Measurements from ENCODE around the gene LRCOL1. TPM values are rescaled to one million over a fixed set of nuclear protein-coding genes. Genes with fewer than 3 reads are reported as not detected.

LRCOL1 gene
- total and polyA plus RNA-seq, 2 of the 13 experiments (the other 11 are each of a cell fraction or from before 2014, with no cell fraction given) = not detected

GRCh38 chr12:132649226-132649945, 39.0 kb upstream of the LRCOL1 start (continued):
- TF ChIP-seq ARNT (IDR thresholded peaks at IDR 0.05) (no peak), PAWR (CRISPR knock-in tag; IDR thresholded peaks at IDR 0.05; ENCODE audit: borderline replicate concordance) (no peak)

GRCh38 chr12:132648616-132649225, 38.3 kb upstream of the LRCOL1 start:
- Histone ChIP-seq H3K4me2 (ENCODE audit: low read depth, low read length) (no peak overlapping the region), H3K4me3 (replicated peaks in 1 of 3; ENCODE audit: insufficient read depth in 1 of 3, low read depth in 2 of 3, low read length in 3 of 3) (no peak overlapping the region), H3K36me3 (replicated peaks in 1 of 2; ENCODE audit: control insufficient read depth in 1 of 2, insufficient read depth in 2 of 2, low read length in 2 of 2) (peaks cover 16 to 49% of the 10 kb centered on the region in 2 experiments; a peak in 4 of 5 replicates), H2AFZ (ENCODE audit: low read length) (no peak overlapping the region), H3K9me3 (ENCODE audit: low read length) (no peaks in the 10 kb centered on the region), H3K4me1 (ENCODE audit: insufficient read depth, low read length) (no peaks in the 10 kb centered on the region), H3K27ac (ENCODE audit: extremely low read length, insufficient read depth, low read length) (no peak overlapping the region), H4K20me1 (ENCODE audit: insufficient read depth, low read length) (no peaks in the 10 kb centered on the region), H3K27me3 (ENCODE audit: control insufficient read depth in 1 of 2, insufficient read depth in 2 of 2, low read length in 2 of 2) (no peaks in the 10 kb centered on the region), H3K79me2 (ENCODE audit: insufficient read depth, low read length) (no peaks in the 10 kb centered on the region), H3K9ac (ENCODE audit: insufficient read depth, low read depth, low read length) (no peak overlapping the region)
- in situ Hi-C loops (cut with HindIII; ENCODE audit: extremely low pct_ligation_motif_present, low pct_unique_long_range_greater_than_20kb) = no loop called here
- TF ChIP-seq ATF7 (IDR thresholded peaks at IDR 0.05) (no peak), ATF7 (CRISPR knock-in tag; IDR thresholded peaks at IDR 0.05) (no peak), ZNF263 (CRISPR knock-in tag; IDR thresholded peaks at IDR 0.05) (no peak), ARID2 (CRISPR knock-in tag; IDR thresholded peaks at IDR 0.05; ENCODE audit: borderline replicate concordance) (no peak), PCBP2 (optimal IDR thresholded peaks at IDR 0.05; ENCODE audit: low read depth, low read length, poor library complexity, severe bottlenecking) (no peak), NR0B2 (CRISPR knock-in tag; IDR thresholded peaks at IDR 0.05) (no peak), PRMT3 (CRISPR knock-in tag; IDR thresholded peaks at IDR 0.05; ENCODE audit: borderline replicate concordance, low read depth) (no peak), ARID5B (CRISPR knock-in tag; IDR thresholded peaks at IDR 0.05) (no peak), ZNF891 (CRISPR knock-in tag; IDR thresholded peaks at IDR 0.05) (no peak), HDAC1 (CRISPR knock-in tag; IDR thresholded peaks at IDR 0.05) (no peak)
- FAIRE-seq (no peak), ATAC-seq (peak; percentile 41; the same call in 2 of the 3 replicates), DNase-seq (ENCODE audit: low spot score) (no peak)
- CTCF ChIA-PET (ENCODE audit: low intra/inter-chr PET ratio, low total read pairs) = no interaction called here
- no TSS peak for BruUV-seq (replicated peaks)
- intact Hi-C loops (cut with micrococcal nuclease; ENCODE audit: unreplicated experiment) = no loop called here
- POLR2A ChIA-PET = no interaction called here
- WGBS (ENCODE audit: low lambda C conversion rate) = 98% methylated on average over 21 of the region's 24 CpGs

All from HepG2 (cell line).